ENCODE data around the gene ZPBP2. TPM values are rescaled to one million over a fixed set of nuclear protein-coding genes. Genes with fewer than 3 reads are reported as not detected.

ZPBP2 gene
- total RNA-seq, 2 donors from 2014 or later: 0.36 to 0.81 TPM

DNA sequence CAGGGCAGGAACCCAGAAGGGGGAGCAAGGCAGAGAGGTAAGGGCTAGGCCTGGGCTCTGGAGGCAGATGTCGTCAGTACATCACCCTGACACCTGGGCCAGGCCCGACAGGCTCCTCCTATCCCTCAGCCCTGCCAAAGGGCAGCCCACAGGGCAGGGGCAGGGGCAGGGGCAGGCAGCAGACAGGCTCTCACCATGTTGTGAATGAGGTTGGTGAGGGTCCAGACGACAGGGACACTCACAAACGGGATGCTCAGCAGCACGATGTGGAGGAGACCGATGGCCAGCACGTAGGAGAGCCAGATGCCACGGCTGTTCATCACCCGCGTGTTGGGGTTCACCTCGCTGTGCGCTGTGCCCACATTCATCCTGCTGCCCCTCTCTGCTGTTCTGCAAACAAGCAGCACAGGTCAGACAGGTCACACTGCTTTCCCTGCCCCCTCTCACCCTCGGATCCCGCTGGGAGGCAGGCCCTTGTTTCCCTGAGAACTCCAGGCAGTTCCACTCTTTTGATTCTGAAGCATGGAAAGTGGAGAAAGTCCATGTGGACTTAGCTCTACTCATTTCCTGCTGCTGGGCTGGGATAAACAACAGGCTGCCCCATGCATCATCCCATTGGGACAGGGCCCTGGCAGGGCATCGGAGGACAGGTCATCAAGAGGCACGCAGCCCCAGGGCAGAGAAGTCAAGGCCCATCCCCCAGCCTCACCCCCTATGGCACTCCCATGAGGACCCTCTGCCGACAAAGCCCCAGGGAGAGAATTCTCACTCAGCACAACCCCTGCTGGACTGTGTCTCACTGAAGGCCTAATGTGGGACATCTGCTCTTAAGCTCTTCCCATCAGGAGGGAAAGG lies 56.1 kb downstream of the ZPBP2 start:
- Mint-ChIP-seq H3K4me1 (ENCODE audit: low read depth) (peaks cover 82% of the 10 kb centered on the region), H3K4me3 (peak overlapping the region; percentile 90 to 99)

DNA sequence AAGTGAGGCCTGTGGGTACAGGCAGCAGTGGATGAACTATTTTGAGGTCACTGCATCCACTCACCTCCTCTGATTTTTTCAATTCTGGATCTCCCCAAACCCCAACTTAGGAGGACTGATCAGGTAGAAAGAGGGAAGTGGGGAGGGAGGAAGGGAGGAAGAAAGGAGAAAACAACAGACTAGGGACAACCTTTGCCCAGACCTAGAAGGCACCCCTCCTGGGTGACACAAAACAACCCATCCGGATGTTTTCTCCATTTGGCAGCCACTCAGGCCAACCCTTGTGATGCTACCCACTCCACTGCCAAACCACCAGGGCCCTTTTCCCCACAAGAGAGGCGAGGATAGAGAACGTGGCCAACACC lies 56.7 kb downstream of the ZPBP2 start:
- no peak for ATAC-seq (replicated peaks in 1 of 2)
- H3K4me1 Mint-ChIP-seq (ENCODE audit: low read depth): peaks cover 77% of the 10 kb centered on the region
- H3K4me3 Mint-ChIP-seq: peak overlapping the region; percentile 90 to 99
- DNase-seq: no peak
- H3K27me3 Mint-ChIP-seq (ENCODE audit: low read depth): no peaks in the 10 kb centered on the region
- H3K27ac Mint-ChIP-seq: peak overlapping the region; percentile 82
- H3K36me3 Mint-ChIP-seq (ENCODE audit: insufficient read depth in 2 of 2): peaks cover 6 to 15% of the 10 kb centered on the region in 2 donors
- no peaks in the 10 kb centered on the region for H3K9me3 Mint-ChIP-seq

More for the DNA sequence above, 56.1 kb downstream of the ZPBP2 start:
- no peak for DNase-seq
- Mint-ChIP-seq H3K36me3 (ENCODE audit: insufficient read depth in 2 of 2) (peaks cover 9 to 18% of the 10 kb centered on the region in 2 donors), H3K27ac (peak overlapping the region; percentile 82), H3K27me3 (ENCODE audit: low read depth) (no peaks in the 10 kb centered on the region), H3K9me3 (no peaks in the 10 kb centered on the region)
- ATAC-seq (replicated peaks in 1 of 2): no peak

DNA sequence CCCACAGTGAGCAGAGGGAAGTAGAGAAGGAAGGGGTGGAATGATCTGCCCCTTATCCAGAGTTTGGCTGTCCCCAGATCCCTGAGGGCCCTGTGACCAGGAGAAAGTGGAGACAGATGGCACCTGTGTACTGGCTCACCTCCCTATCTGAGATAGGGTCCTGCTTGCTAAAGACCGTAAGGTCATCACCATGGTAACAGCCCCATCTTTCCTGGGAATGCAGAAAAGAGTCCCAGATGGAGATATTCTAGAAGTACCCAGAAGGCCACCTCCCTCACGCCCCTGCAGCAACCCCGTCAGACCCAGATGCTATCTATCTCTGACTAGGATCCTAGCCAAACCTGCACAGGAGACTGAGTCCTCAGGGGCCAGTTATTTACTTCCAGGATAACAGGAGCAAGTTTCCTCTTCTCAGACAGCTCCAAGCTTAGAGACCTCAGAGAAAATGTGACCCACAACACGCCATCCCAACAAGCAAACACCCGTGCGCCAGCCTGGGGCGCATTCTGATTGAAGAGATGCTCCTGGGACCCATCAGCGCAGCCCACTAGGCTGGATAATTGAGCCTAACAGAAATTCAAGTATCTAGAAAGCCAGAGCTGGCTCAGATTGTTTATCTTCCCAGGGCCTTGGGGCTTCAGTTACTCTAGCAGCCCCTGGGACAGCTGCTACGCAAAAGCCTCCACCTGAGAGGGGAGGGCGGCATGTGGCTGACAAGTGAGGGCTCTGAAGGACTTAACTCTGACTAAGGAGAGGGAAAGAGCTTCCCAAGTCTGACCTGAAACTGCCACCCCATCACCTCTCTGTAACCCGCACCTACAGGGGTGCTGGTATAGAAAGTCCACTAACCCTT lies 57.5 kb downstream of the ZPBP2 start:
- Mint-ChIP-seq H3K4me3 (peak overlapping the region; percentile 90 to 99), H3K4me1 (ENCODE audit: low read depth) (peaks cover 71% of the 10 kb centered on the region), H3K9me3 (no peaks in the 10 kb centered on the region), H3K36me3 (ENCODE audit: insufficient read depth in 2 of 2) (peaks cover 6 to 11% of the 10 kb centered on the region in 2 donors), H3K27me3 (ENCODE audit: low read depth) (no peaks in the 10 kb centered on the region), H3K27ac (peak overlapping the region; percentile 82)
- DNase-seq: no peak
- no peak for ATAC-seq (replicated peaks in 1 of 2)

GRCh38 chr17:39926135-39926587 lies 58.2 kb downstream of the ZPBP2 start:
- Mint-ChIP-seq H3K4me1 (ENCODE audit: low read depth) (peaks cover 64% of the 10 kb centered on the region), H3K4me3 (peak overlapping the region; percentile 90 to 99), H3K27ac (peak overlapping the region; percentile 82), H3K9me3 (no peaks in the 10 kb centered on the region), H3K27me3 (ENCODE audit: low read depth) (no peaks in the 10 kb centered on the region), H3K36me3 (ENCODE audit: insufficient read depth in 2 of 2) (peaks cover 6 to 11% of the 10 kb centered on the region in 2 donors)
- DNase-seq (no peak), ATAC-seq (replicated peaks in 1 of 2) (peak in 1 of 2 donors; percentile 55)

DNA sequence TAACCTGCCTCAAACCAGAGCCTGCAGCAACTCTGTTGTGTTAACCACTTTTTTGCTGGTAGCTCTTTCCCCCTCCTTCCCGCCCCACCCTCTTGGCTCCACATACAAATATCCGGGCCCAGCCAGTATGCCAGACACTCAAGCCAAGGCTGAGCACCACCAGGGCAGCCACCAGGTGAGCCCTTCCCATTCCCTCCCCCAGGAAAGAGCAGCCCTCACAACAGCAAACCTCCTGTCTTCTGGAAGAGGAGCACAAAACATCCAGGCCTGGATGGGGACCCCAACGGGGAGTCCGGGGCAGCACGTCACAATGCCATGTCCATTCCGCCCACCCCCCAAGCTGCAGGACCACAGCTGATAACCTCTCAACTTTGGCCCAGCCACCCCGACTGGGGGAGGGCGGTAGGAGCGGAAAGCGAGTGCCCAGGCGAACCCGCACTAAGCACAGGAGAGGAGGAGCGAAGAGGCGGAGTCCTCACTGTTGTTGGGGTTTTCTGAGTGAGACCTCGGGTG lies 58.6 kb downstream of the ZPBP2 start:
- Mint-ChIP-seq H3K36me3 (ENCODE audit: insufficient read depth in 2 of 2) (peaks cover 6 to 10% of the 10 kb centered on the region in 2 donors), H3K27ac (peak overlapping the region; percentile 82), H3K27me3 (ENCODE audit: low read depth) (no peaks in the 10 kb centered on the region), H3K4me3 (peak overlapping the region; percentile 90 to 99), H3K9me3 (no peaks in the 10 kb centered on the region), H3K4me1 (ENCODE audit: low read depth) (peaks cover 60% of the 10 kb centered on the region)
- ATAC-seq (replicated peaks in 1 of 2) (peak; percentile 63 to 70), DNase-seq (peak; percentile 65 to 74)

Other genes starting within 250 kb of the ZPBP2 start
- not detected for gene PPP1R1B, start 241.2 kb upstream of the ZPBP2 start, total RNA-seq
- gene STARD3, start 231.1 kb upstream of the ZPBP2 start, total RNA-seq: 10 to 100 TPM; 63.5 to 65.1 TPM
- 1 to 10 TPM; 1.4 to 1.5 TPM for gene TCAP, start 202.9 kb upstream of the ZPBP2 start, total RNA-seq
- under 1 TPM; 0.41 to 0.67 TPM for gene PNMT, start 199.7 kb upstream of the ZPBP2 start, total RNA-seq
- 10 to 100 TPM in 1 of 2 donors, 1 to 10 TPM in 1; 8.5 to 12.8 TPM for gene PGAP3, start 180.1 kb upstream of the ZPBP2 start, total RNA-seq
- gene ERBB2, start 168.1 kb upstream of the ZPBP2 start, total RNA-seq: 10 to 100 TPM in 1 of 2 donors, 1 to 10 TPM in 1; 8.2 to 12.1 TPM
- gene MIEN1, start 137.7 kb upstream of the ZPBP2 start, total RNA-seq: 10 to 100 TPM; 39.4 to 40.1 TPM
- 1 to 10 TPM; 3.5 to 6.0 TPM for gene GRB7, start 130.3 kb upstream of the ZPBP2 start, total RNA-seq
- 10 to 100 TPM; 70.7 to 78.9 TPM for gene IKZF3, start 3.9 kb upstream of the ZPBP2 start, total RNA-seq
- 10 to 100 TPM; 57.0 to 58.0 TPM for gene GSDMB, start 50.4 kb downstream of the ZPBP2 start, total RNA-seq
- gene ORMDL3, start 59.4 kb downstream of the ZPBP2 start, total RNA-seq: 100 to 1,000 TPM; 104 to 114 TPM
- not detected for gene LRRC3C, start 59.5 kb downstream of the ZPBP2 start, total RNA-seq
- 1 to 10 TPM; 2.1 to 4.6 TPM for gene GSDMA, start 94.8 kb downstream of the ZPBP2 start, total RNA-seq
- gene PSMD3, start 112.6 kb downstream of the ZPBP2 start, total RNA-seq: 100 to 1,000 TPM in 1 of 2 donors, 10 to 100 TPM in 1; 95.5 to 103 TPM
- gene CSF3, start 147.2 kb downstream of the ZPBP2 start, total RNA-seq: not detected
- 10 to 100 TPM; 82.6 to 97.0 TPM for gene MED24, start 186.2 kb downstream of the ZPBP2 start, total RNA-seq
- gene THRA, start 194.8 kb downstream of the ZPBP2 start, total RNA-seq: 10 to 100 TPM; 12.2 to 14.7 TPM
- gene NR1D1, start 232.4 kb downstream of the ZPBP2 start, total RNA-seq: 1 to 10 TPM; 4.5 to 6.3 TPM